Measurements from ENCODE around the gene COL4A2. TPM values are rescaled to one million over a fixed set of nuclear protein-coding genes. Genes with fewer than 3 reads are reported as not detected.

Gene COL4A2
- polyA plus RNA-seq, 1 donor = 406 TPM

DNA sequence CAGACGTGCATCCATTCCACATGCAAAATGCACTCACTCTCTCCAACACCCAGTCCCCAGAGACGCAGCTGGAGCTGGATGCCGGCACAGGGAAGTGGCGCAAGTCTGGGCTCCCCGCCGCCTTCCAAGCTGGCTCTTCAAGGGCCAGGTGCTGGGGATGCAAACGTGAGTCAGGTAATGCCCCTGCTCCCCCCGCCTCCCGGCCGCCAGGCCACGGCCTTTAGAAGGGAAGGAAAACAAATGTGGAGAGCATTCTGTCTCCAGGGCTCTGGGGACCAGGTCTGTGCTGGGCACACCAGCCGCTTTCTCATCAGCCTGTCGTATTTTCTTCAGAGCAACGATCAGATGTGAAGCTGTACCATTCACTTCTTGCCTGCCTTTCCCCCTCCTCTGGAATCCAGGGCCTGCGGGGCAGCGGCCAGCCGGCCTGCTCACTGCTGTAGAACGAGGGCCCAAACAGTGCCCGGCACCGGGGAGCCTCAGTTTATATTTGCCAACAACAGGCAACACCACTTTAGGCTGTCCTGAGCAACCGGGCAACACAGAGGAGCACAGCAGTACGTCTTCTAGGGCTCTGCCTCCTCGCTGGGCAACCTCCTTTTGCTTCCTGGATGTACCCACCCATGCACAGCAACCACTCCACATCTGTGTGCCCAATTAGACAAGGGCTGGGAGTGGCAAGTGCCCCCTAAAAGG lies 250.7 kb downstream of the COL4A2 start:
- DNase-seq = no peak

DNA sequence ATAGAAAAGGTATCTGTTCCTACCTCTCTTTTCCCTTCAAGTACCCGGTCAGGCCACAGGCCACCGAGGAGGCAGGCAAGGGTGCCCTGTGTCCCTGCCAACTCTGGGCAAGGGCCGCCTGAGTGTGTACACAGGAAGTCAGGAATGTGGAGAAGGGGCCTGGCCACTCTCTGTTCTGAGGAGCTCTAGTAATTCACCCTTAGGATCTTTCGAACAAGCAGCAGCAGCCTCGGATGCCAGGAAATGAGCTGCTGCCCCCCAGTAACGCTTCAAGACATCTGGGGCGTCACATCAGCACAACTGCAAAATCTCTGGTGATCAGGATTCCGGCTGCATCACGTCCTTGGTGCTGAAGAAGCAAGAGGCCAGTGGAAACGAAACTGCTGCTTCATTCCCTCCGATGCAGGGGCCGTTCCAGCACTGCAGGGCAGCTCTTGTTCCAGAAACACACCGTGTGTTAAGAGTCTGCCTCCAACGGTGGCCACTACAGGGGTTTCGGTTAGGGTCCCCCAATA lies 252.4 kb downstream of the COL4A2 start:
- no peak for DNase-seq

DNA sequence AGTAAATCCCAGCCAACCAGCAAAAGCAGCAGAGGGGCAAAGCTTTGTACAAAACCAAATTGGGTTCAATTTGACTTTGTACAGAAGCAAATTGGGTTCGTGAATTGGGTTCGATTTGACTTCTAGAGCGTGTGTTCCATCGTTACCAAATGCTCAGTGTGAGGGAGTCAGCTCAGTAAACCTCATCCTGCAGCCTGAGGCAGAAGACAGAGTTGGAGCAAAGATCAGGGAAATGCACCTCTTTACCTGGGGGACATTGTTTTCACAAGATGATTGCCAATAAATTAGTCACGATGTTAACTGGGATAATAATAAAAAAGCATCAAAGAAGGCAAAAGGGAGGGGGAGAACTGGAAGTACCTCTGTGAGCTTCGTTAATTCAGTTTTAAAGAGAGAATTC lies 252.9 kb downstream of the COL4A2 start:
- no peak for DNase-seq

DNA sequence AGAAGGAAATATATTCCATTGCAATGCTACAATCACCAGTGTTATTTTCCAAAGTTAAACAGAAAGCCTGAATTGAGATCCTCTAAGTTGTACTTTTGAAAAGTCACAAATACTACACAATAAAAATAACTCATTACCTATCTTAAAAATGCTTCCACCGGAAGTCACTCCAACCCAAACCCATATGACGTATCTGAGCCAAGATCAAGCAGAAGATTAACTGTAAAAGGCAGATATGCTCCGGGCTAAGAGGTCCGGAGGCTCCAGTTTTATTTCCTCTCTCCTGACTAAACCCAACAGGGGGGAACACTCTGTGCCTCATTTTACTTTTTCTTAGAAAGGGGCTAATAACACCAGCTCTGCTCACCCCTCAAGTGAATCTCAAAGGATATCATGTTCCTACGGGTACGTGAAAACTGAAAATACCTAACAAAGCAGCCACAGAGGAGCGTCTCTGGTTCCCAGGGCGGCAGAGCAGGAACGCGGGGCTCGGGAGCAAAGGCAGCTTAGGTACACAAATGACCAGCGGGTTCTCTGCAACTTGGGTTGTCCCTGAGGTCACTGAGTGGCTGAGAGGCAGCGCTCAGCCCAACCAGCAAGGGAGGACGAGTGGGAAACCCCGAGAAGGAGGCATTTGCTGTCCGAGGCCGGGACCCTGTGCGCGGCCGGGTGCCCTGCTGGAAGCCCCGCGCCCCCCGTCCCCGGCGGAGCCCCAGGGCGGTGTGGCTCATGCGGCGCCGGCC lies 253.7 kb downstream of the COL4A2 start:
- no peak for DNase-seq

DNA sequence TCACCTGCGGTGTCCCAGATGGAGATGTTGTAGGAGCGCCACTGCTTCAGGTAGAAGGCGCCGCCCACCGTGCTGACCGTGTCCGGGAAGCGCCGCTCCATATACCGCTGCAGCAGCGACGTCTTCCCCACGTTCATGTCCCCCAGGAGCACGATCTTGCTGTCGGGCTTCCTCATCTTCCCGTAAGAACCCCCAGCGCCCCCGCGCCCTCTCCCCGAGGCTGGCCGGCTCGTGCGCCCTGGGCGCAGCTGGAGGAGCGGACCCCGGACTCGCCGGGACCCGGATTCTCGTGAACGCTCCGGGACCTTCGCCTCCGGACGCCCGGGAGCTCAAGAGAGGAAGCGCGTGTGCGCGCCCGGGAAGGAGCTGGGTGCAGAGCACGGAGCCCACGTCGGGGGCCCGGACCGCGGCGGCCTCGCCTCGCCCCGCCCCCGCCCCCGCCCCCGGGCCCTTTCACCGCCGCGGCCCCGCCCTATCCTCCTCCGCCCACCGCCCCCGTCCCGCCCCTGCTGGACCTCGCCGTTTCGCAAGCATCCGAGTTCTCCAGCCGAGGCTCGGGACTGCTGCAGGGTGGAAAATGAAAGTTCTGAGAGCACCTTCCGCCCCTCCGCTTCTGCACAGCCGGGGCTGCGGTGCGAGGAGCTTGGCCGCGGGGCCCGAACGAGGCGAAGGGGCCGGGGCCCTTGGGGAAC lies 254.4 kb downstream of the COL4A2 start, which contains the start of gene RAB20:
Gene RAB20, minus strand, starts transcription at position 379 of the 692 bp plus-strand sequence. Its CDS starts 203 bp downstream, at position 176.
- no peak for DNase-seq

DNA sequence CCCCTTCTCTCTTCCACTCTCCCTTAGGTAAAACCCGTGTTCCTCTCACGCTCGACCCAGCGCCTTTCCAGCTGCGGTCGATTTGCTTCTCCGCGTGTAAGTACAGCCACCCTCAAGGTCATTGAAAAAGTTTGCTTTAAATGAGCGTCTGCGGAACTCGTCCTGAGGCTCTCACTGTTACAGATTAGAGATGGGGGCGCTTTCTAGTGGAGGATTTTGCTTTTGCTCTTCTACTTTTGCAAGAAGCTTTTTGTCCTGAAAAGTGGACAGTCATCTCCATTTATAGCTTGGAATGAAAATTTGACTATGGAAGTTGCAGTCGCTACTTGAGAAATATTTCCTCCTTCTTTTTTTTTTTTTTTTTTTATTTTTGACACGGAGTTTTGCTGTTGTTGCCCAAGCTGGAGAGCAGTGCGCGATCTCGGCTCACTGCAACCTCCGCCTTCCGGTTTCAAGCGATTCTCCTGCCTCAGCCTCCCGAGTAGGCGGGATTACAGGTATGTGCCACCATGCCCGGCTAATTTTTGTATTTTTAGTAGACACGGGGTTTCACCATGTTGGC lies 255.0 kb downstream of the COL4A2 start:
- DNase-seq = no peak

Other genes starting within 250 kb of the COL4A2 start
- gene COL4A1, start 127 bp upstream of the COL4A2 start, polyA plus RNA-seq (ENCODE audit: insufficient read length) = 531 TPM